GM12891 (cell line): ENCODE results near the gene SH2B2.
"Not testable (repeated sequence)": the region's sequence is repeated elsewhere in the genome, so short reads cannot be mapped to it uniquely, and the experiment has no call there.

Source experiments
- POLR2A ChIP-seq: IDR thresholded peaks from 2 replicates; pipeline ENCODE4 v1.6.1; 2011; ENCODE audit warnings: low read depth, low read length, control low read depth
- POU2F2 ChIP-seq: IDR thresholded peaks from 2 replicates; pipeline ENCODE4 v1.6.1; 2011; ENCODE audit warnings: low read depth, mild to moderate bottlenecking, control low read depth, low read length, moderate library complexity
- TAF1 ChIP-seq: IDR thresholded peaks from 2 replicates; pipeline ENCODE4 v1.6.1; 2011; ENCODE audit warnings: low read depth, low read length, control low read depth

DNA sequence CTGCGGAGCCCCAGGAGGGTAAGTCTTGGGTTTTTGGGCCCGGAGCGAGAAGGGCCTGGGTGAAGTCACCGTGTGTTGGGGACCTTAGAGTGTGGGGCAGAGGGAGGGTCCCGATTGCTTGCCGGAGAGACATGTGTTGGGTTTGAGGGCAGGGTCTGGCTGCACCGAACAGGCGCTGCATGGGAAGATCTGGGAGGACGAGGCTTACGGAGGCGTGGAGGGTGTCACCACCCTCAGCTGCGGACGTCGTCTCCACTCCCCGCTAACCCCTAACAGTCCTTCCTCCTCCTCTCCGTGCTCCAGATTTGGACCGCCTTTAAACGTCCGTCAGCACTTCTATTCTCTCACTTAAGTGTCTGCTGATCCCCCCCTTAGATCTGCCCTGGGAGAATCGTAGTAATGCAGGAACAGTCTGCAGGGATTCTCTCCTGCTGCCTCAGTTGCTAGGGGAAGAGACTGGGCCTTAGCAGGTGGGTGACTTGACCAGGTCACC lies 77.8 kb downstream of the SH2B2 start:
- TF ChIP-seq TAF1, POLR2A, POU2F2: not testable (repeated sequence)
